ENCODE data around the gene OR7A5.

Gene OR7A5

DNA sequence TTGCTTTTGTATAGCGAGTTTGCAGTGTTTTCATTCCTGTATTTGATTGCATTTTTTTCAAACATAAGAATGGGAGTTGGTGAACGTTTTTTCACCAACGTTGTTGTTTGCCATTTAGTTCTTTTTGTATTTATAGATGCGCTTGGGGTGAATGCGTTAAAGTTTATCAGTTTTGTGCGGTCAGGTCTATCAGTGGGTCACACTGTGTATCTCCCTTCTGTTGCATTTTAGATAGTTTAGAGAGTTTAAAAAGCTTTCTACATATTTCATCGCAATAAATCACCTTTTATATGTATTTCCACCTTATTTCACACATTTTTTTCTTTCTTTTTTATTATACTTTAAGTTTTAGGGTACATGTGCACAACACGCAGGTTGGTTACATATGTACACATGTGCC is 16.4 kb downstream of the OR7A5 start:
- no peaks in the 10 kb centered on the region for H3K27me3 ChIP-seq (ENCODE audit: insufficient read depth, low read length, poor library complexity)
- H3K36me3 ChIP-seq (ENCODE audit: insufficient read depth, low read length), result no peaks in the 10 kb centered on the region
- no peaks in the 10 kb centered on the region for H3K79me2 ChIP-seq (ENCODE audit: insufficient read depth, low read length)
- no peak overlapping the region for H3K4me3 ChIP-seq (ENCODE audit: low read depth in 1 of 2, low read length in 2 of 2)
- H3K4me1 ChIP-seq (ENCODE audit: insufficient read depth, low read length), result no peaks in the 10 kb centered on the region
- no peak overlapping the region for H3K4me2 ChIP-seq (ENCODE audit: insufficient read depth, low read length)
- H3K9me3 ChIP-seq (ENCODE audit: insufficient read depth, low read length, severe bottlenecking), result no peaks in the 10 kb centered on the region
- no peak overlapping the region for H3K9ac ChIP-seq (ENCODE audit: low read depth, low read length)
- H3K27ac ChIP-seq (ENCODE audit: low read length), result no peak overlapping the region
- no peaks in the 10 kb centered on the region for H4K20me1 ChIP-seq (ENCODE audit: insufficient read depth, low read length)
- DNase-seq (no peak), ATAC-seq (ENCODE audit: insufficient read depth, low read depth) (no peak)
- no peak overlapping the region for H2AFZ ChIP-seq (ENCODE audit: low read depth, low read length)
- TF ChIP-seq EZH2 (IDR thresholded peaks at IDR 0.05; ENCODE audit: borderline replicate concordance, low read depth, low read length, severe bottlenecking), result no peak
- TF ChIP-seq, protein P1, sequence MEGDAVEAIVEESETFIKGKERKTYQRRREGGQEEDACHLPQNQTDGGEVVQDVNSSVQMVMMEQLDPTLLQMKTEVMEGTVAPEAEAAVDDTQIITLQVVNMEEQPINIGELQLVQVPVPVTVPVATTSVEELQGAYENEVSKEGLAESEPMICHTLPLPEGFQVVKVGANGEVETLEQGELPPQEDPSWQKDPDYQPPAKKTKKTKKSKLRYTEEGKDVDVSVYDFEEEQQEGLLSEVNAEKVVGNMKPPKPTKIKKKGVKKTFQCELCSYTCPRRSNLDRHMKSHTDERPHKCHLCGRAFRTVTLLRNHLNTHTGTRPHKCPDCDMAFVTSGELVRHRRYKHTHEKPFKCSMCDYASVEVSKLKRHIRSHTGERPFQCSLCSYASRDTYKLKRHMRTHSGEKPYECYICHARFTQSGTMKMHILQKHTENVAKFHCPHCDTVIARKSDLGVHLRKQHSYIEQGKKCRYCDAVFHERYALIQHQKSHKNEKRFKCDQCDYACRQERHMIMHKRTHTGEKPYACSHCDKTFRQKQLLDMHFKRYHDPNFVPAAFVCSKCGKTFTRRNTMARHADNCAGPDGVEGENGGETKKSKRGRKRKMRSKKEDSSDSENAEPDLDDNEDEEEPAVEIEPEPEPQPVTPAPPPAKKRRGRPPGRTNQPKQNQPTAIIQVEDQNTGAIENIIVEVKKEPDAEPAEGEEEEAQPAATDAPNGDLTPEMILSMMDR (IDR thresholded peaks at IDR 0.05; ENCODE audit: borderline replicate concordance, extremely low read depth, low read length, poor library complexity, severe bottlenecking), result no peak

DNA sequence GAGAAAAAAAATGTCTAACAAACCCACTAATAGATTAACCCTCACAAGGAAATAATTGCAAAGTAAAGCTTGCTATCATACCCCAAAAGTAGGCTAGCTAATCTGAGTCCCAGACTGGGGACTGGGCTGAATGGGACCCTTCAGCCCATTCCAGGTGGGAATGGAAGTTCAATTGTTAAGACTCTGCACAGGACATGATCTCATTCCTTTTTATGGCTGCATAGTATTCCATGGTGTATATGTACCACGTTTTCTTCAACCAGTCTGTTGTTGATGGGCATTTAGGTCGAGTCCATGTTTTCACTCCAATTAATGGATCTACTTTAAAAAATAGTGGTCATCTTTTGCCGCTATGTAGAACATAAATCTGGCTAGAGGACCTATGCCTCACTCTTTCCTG is 17.9 kb downstream of the OR7A5 start:
- H3K4me2 ChIP-seq (ENCODE audit: insufficient read depth, low read length), result no peak overlapping the region
- no peak for DNase-seq
- H3K27ac ChIP-seq (ENCODE audit: low read length), result no peak overlapping the region
- no peaks in the 10 kb centered on the region for H3K9me3 ChIP-seq (ENCODE audit: insufficient read depth, low read length, severe bottlenecking)
- no peaks in the 10 kb centered on the region for H3K36me3 ChIP-seq (ENCODE audit: insufficient read depth, low read length)
- no peak overlapping the region for H2AFZ ChIP-seq (ENCODE audit: low read depth, low read length)
- H4K20me1 ChIP-seq (ENCODE audit: insufficient read depth, low read length), result no peaks in the 10 kb centered on the region
- H3K79me2 ChIP-seq (ENCODE audit: insufficient read depth, low read length), result no peaks in the 10 kb centered on the region
- H3K9ac ChIP-seq (ENCODE audit: low read depth, low read length), result no peak overlapping the region
- H3K4me1 ChIP-seq (ENCODE audit: insufficient read depth, low read length), result no peaks in the 10 kb centered on the region
- TF ChIP-seq, protein P1 (IDR thresholded peaks at IDR 0.05; ENCODE audit: borderline replicate concordance, extremely low read depth, low read length, poor library complexity, severe bottlenecking), result no peak
- no peak for TF ChIP-seq EZH2 (IDR thresholded peaks at IDR 0.05; ENCODE audit: borderline replicate concordance, low read depth, low read length, severe bottlenecking)
- ATAC-seq (ENCODE audit: insufficient read depth, low read depth), result no peak
- no peak overlapping the region for H3K4me3 ChIP-seq (ENCODE audit: low read depth in 1 of 2, low read length in 2 of 2)
- H3K27me3 ChIP-seq (ENCODE audit: insufficient read depth, low read length, poor library complexity), result no peaks in the 10 kb centered on the region

DNA sequence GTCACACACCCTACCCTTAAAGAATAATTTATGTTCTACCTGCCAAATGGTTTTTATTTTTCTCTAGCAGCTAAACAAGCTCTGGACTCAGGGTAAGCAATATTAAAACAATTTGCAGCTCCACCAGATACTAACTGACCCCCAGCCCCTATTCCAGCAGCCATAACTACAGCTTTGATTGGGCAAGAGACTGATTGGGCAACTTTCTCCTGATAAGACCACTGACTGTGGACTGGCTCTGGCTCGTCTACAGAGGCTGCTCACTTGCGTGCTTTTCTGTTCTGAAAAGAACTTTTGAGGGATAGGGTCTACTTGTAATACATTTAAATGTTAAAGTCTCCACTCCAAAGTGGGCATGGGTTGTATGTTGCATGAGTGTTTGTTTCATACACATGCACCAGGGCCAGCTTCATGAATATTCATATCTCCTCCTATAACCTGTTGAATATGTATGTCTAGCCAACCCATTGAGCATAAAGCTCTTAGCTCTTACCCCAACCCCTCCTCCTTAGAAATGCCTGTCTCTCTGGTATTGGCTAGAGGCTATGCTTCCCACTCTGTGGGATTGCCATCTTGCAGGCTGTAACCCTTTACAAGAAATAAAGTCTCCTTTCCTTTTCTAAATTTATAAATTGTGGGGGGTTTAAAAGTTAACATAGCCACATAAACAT is 19.9 kb downstream of the OR7A5 start:
- no peak for DNase-seq
- H4K20me1 ChIP-seq (ENCODE audit: insufficient read depth, low read length), result no peaks in the 10 kb centered on the region
- H3K4me1 ChIP-seq (ENCODE audit: insufficient read depth, low read length), result no peaks in the 10 kb centered on the region
- no peak for ATAC-seq (ENCODE audit: insufficient read depth, low read depth)
- no peaks in the 10 kb centered on the region for H3K36me3 ChIP-seq (ENCODE audit: insufficient read depth, low read length)
- H3K9ac ChIP-seq (ENCODE audit: low read depth, low read length), result no peak overlapping the region
- TF ChIP-seq EZH2 (IDR thresholded peaks at IDR 0.05; ENCODE audit: borderline replicate concordance, low read depth, low read length, severe bottlenecking), result no peak
- TF ChIP-seq, protein P1 (IDR thresholded peaks at IDR 0.05; ENCODE audit: borderline replicate concordance, extremely low read depth, low read length, poor library complexity, severe bottlenecking), result no peak
- H3K27ac ChIP-seq (ENCODE audit: low read length), result no peak overlapping the region
- no peak overlapping the region for H3K4me3 ChIP-seq (ENCODE audit: low read depth in 1 of 2, low read length in 2 of 2)
- no peaks in the 10 kb centered on the region for H3K79me2 ChIP-seq (ENCODE audit: insufficient read depth, low read length)
- no peak overlapping the region for H2AFZ ChIP-seq (ENCODE audit: low read depth, low read length)
- no peaks in the 10 kb centered on the region for H3K27me3 ChIP-seq (ENCODE audit: insufficient read depth, low read length, poor library complexity)
- no peaks in the 10 kb centered on the region for H3K9me3 ChIP-seq (ENCODE audit: insufficient read depth, low read length, severe bottlenecking)
- H3K4me2 ChIP-seq (ENCODE audit: insufficient read depth, low read length), result no peak overlapping the region

All from DND-41 (cell line).